H1 (cell line): ENCODE measurements around the gene MBD3L1. TPM values are rescaled to one million over a fixed set of nuclear protein-coding genes. Genes with fewer than 3 reads are reported as not detected.

Experiments used
- CHD7 ChIP-seq: fragments of 300-600 bp; sonication (generic); IDR thresholded peaks from 2 replicates; pipeline ENCODE4 v1.7.1; 2012; ENCODE audit warnings: low read length, moderate library complexity, mild to moderate bottlenecking, inconsistent platforms; ENCODE audit not compliant: insufficient replicate concordance
- EGR1 ChIP-seq: IDR thresholded peaks from 2 replicates; pipeline ENCODE4 v1.6.1; 2011; ENCODE audit warnings: low read depth, low read length, borderline replicate concordance
- HDAC6 ChIP-seq: IDR thresholded peaks from one replicate; pipeline ENCODE4 v1.7.1; 2012; ENCODE audit warnings: low read depth, mild to moderate bottlenecking, inconsistent platforms, low read length, moderate library complexity
- RNF2 ChIP-seq: fragments of 200-900, 300-1000 bp; sonication (generic); IDR thresholded peaks from 2 replicates; pipeline ENCODE4 v1.7.1; 2016; ENCODE audit warnings: borderline replicate concordance, low read depth, mild to moderate bottlenecking, antibody characterized with exemption, low read length; ENCODE audit not compliant: poor library complexity, severe bottlenecking; ENCODE audit errors: missing control alignments
- SIN3A ChIP-seq, 2 experiments: IDR thresholded peaks in 1 of 2; conservative IDR thresholded peaks in 1 of 2; 2 replicates each; pipeline ENCODE4 v1.6.1; 2011 to 2012; ENCODE audit warnings: low read length in 2 of 2, improper control_type of control experiment in 1 of 2, low read depth in 1 of 2, mild to moderate bottlenecking in 1 of 2
- TCF12 ChIP-seq: IDR thresholded peaks from 2 replicates; pipeline ENCODE4 v1.6.1; 2011; ENCODE audit warnings: low read depth, mild to moderate bottlenecking, low read length
- USF2 ChIP-seq: IDR thresholded peaks from 2 replicates; pipeline ENCODE4 v1.6.1; 2011; ENCODE audit warnings: low read length, improper control_type of control experiment
- polyA plus RNA-seq, 7 experiments: library from polyadenylated mRNA; depleted of rRNA in 3 of 7; stranded (reverse) in 5 of 7; unstranded in 2 of 7; fragments of >200 nt in 5 of 7; fragments of 200-250 nt in 2 of 7; gene quantifications; 1 replicate in 5 of 7; 2 replicates in 1 of 7; 4 replicates in 1 of 7; pipeline versions ENCODE4 v1.2.1 to v1.2.3, GENCODE V29; 2011 to 2013; ENCODE audit warnings: missing spikeins in 2 of 7, mixed read lengths in 2 of 7
- total RNA-seq: library from RNA; stranded (reverse); fragmentation: NEBNext Ultra II Directional; extraction: Animal tissue kit (Norgen Biotek cat#: 25700); gene quantifications from 2 replicates; pipeline ENCODE4 v1.2.1, GENCODE V29; 2021

The MBD3L1 gene
- total and polyA plus RNA-seq, 2 of the 8 experiments (the other 6 are each of a cell fraction or from before 2014, with no cell fraction given) = not detected

- TF ChIP-seq RNF2 = no peak
- TF ChIP-seq CHD7 = no peak
- TF ChIP-seq TCF12 = no peak
- no peak for TF ChIP-seq HDAC6
- no peak for TF ChIP-seq SIN3A (conservative IDR thresholded peaks at IDR 0.05 in 1 of 2, IDR thresholded peaks at IDR 0.05 in 1 of 2; ENCODE audit: low read depth in 1 of 2, low read length in 2 of 2)
- no peak for TF ChIP-seq EGR1
- no peak for TF ChIP-seq USF2
These were observed 8.5 kb downstream of the MBD3L1 start (continued) for GRCh38 chr19:8840708-8841107.
